ENCODE data around the gene KLHL29.

- TF ChIP-seq EZH2 (conservative IDR thresholded peaks at IDR 0.05; ENCODE audit: low read depth, low read length) (no peak), MAZ (IDR thresholded peaks at IDR 0.05; ENCODE audit: borderline replicate concordance, low read depth, low read length) (no peak), MAZ (CRISPR knock-in tag; IDR thresholded peaks at IDR 0.05; ENCODE audit: low read depth) (no peak), ZNF768 (CRISPR knock-in tag; IDR thresholded peaks at IDR 0.05) (no peak), POLR2A (IDR thresholded peaks at IDR 0.05; ENCODE audit: insufficient read depth in 1 of 2, low read depth in 2 of 2, low read length in 2 of 2) (no peak), FOXJ3 (CRISPR knock-in tag; IDR thresholded peaks at IDR 0.05; ENCODE audit: borderline replicate concordance) (no peak), YY1 (IDR thresholded peaks at IDR 0.05; ENCODE audit: insufficient read depth, insufficient replicate concordance, low read depth, low read length) (no peak), FOXK2 (IDR thresholded peaks at IDR 0.05) (no peak), MTA3 (CRISPR knock-in tag; IDR thresholded peaks at IDR 0.05) (no peak), PBX3 (CRISPR knock-in tag; IDR thresholded peaks at IDR 0.05; ENCODE audit: borderline replicate concordance) (no peak)
Measured at GRCh38 chr2:23523373-23524260, 138.6 kb downstream of the KLHL29 start.

All from HepG2 (cell line).